CD4-positive, alpha-beta T cell treated with Interleukin-15 for 1 hour (primary cell): ENCODE measurements around the gene UNC5A.

Experiments
- DNase-seq: peaks from one replicate; pipeline ENCODE4 v3.0.0-alpha.2; 2020

UNC5A gene

GRCh38 chr5:176847148-176847547, 36.8 kb downstream of the UNC5A start:
- DNase-seq: no peak

GRCh38 chr5:176847726-176848290, 37.4 kb downstream of the UNC5A start:
- DNase-seq: no peak

GRCh38 chr5:176848651-176849050, 38.3 kb downstream of the UNC5A start:
- no peak for DNase-seq

DNA sequence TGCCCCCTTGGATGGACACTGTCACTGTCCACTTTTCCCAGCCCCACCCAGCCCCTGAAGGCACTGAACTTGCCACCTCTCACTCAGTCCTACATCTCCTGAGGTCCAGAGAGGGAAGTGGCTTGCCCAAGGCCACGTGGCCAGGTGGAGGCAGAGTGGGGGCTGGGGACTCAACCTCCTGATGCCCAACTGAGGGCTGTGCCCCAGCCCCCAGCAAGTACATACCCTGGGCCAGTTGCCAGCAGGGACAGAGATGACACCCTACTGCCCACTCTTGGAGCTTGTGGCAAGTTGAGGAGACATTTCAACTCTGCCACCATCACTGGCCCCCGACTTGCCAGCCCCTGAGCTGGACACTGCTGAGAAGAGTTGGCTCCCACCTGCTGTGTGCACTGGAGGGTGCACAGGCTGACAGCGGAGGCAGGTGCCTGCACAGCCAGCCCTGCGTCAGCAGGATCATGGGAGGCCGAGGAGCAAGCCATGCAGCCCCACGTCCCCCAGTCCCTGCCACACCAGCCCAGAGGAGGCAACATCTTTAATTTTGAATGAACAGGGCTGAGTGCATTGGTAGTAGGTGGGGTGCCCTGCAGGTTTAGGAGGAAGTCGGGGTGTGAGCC, 39.4 kb downstream of the UNC5A start:
- no peak for DNase-seq

- no peak for DNase-seq
Observed at GRCh38 chr5:176850371-176851245, 40.2 kb downstream of the UNC5A start.

DNA sequence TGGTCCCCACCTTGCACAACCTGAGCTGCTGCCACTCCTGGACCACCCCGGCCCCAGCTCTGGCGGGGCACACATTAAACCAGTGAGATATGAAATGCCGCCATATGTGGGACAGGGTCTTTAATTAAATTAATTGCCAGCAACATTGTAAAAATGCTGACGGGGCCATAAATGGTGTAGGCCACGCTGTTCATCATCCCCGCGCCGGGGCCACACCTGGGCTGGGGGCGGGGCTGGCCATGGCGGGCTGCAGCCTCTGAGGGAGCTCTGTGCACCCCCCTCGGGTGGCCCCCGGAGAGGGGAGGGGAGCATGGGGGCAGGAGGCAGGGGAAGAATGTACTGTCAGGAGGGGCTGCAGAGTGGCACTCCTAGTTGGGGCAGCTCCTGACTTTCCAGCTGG, 41.0 kb downstream of the UNC5A start:
- DNase-seq: no peak

DNA sequence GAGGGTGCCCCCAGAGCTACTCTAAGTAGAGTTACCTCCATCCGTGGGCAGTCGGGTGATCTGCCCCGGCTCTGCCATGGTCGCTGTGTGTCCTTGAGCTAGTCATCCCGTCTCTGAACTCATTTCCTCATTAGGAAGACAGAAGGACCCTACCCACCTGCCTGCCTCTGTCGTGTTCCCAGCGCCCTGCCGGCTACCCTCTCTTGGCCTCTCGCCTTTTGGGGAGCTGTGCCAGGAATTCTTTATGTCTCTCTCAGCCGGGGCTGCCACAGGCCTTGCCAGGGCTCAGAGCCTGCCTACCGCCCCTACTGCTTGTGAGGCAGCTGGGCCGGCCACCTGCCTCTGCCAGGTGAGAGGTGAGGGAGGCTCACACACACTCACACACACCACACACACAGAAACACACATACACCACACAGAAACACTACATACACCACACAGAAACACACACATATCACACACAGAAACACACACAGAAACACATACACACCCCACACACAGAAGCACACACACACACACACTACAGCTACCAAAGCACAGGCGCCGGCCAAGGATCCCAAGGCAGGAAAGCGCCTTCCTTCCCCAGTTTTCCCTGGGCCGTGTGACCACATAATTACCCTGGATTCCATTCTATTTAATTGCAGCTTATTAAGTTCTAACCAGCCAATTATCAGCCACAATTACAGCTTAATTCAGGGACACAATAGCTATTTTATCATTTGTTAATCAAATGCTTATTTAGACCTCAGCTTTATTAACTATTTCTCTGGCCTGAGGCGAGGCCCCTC, 41.7 kb downstream of the UNC5A start:
- DNase-seq: no peak

DNA sequence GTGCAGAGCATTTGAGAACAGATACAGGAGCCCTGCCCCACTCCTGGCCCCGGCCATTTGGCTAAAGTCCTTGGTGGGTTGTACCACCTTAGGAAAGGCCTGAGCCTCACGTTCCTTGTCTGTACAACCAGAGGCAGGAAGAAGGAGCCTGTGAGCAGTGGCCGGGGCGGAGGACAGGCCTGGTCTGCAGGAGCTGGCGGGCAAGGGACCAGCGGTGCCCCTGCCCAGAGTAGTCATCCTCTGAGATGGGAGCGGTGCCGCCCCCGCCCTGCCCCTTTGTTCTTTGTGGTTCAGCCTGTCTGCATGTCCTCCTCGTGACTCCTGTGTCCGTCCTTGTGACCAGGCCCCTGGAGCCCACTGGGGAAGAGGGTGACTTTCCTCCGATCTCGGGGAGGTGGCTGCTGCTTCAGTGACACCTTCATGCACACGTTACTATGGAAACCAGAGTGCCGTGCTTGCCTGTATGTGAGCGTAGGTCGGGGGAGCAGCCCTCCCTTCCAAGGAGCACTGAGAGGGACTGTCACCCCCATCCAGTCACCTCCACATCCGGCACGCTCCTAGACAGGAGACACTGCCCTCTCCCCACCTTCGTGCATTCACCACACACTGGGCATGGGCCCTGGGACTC, 42.9 kb downstream of the UNC5A start:
- DNase-seq: no peak

- no peak for DNase-seq
Observed at GRCh38 chr5:176854164-176854563, 43.8 kb downstream of the UNC5A start.

DNA sequence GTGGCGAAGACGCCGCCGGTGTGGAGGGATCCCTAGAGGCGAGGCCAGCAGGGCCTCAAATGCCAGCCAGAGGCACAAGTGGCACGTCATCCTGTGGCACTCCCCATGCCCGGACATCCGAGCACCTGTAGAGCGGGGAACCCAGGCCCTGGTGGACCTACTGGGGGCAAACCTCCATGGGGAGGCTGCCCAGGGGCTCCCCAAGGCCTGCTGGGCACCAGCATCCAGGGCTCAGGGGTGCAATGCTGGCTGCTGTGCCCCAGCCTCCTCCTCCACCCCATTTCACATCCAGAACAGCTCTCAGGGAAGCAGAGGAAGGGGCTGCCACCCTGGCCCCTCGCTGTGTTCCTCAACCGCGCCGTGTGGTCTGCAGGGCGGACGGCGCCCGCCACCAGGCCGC, 45.2 kb downstream of the UNC5A start:
- DNase-seq: no peak

GRCh38 chr5:176856746-176857145, 46.4 kb downstream of the UNC5A start:
- DNase-seq: no peak

- no peak for DNase-seq
Observed at GRCh38 chr5:176857216-176857893, 47.0 kb downstream of the UNC5A start.

GRCh38 chr5:176857894-176858273, 47.5 kb downstream of the UNC5A start:
- DNase-seq: no peak

- no peak for DNase-seq
Observed at GRCh38 chr5:176859916-176860315, 49.6 kb downstream of the UNC5A start.

- no peak for DNase-seq
Observed at GRCh38 chr5:176860381-176860780, 50.0 kb downstream of the UNC5A start.

- DNase-seq: no peak
Observed at GRCh38 chr5:176861276-176861675, 50.9 kb downstream of the UNC5A start.

- DNase-seq: no peak
Observed at GRCh38 chr5:176862330-176862995, 52.1 kb downstream of the UNC5A start.

GRCh38 chr5:176863041-176863764, 52.8 kb downstream of the UNC5A start:
- DNase-seq: no peak

GRCh38 chr5:176863765-176864098, 53.4 kb downstream of the UNC5A start:
- no peak for DNase-seq

DNA sequence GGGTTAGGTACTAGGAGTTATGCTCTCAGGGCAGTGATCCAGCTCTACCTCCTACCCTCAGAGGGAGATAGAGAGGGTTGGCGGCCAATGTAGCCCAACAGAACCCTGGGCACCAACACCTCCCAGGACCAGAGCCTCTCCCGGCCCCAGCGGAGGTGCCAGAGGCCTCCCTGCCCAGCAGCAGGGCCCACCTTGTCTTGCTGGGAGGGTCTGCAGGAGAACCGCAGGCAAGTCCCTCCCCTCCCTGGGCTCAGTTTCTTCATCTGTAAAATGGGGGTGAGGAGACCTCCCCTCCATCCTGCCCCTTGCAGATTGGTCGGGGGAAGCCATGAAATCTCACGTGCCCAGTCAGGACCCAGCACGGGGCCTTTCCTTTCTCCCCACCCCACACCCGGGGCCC, 54.4 kb downstream of the UNC5A start:
- no peak for DNase-seq

DNA sequence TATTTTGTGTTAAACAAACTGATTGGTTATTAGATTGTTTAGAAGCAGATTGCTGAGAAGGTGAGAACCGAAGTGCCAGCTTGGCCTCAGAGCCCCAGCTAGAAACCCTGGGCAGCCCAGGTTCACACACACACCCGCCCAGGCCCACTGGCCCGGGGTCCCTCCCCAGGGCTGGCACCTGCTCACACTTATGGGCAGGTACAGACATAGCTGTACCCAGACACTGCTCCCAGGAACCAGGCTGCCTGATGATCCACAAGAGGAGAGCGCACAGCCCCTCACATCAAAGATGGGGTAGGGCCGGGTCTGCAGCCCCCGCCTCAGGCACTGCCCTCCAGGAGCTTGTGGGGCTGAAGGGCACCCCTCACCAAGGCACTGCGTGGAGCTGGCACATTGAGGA, 55.6 kb downstream of the UNC5A start:
- no peak for DNase-seq
